GM12892 (cell line): ENCODE data around the gene OR4D10.
"Not testable (repeated sequence)": the region's sequence is repeated elsewhere in the genome, so short reads cannot be mapped to it uniquely, and the experiment has no call there.

ENCODE experiments used
- DNase-seq: peaks from one replicate; pipeline ENCODE4 v3.0.0; 2011; ENCODE audit not compliant: insufficient read length
- FAIRE-seq: peaks from 2 replicates; lab custom pipeline; 2011; peaks lifted over from hg19 to GRCh38; lab: Jason Lieb, UNC
- POLR2A ChIP-seq: IDR thresholded peaks from 2 replicates; pipeline ENCODE4 v1.6.1; 2011; ENCODE audit warnings: low read depth, low read length, control low read depth
- POLR2AphosphoS5 ChIP-seq: IDR thresholded peaks from 2 replicates; pipeline ENCODE4 v1.6.1; 2011; ENCODE audit warnings: low read depth, low read length, control low read depth
- TAF1 ChIP-seq: IDR thresholded peaks from 2 replicates; pipeline ENCODE4 v1.6.1; 2011; ENCODE audit warnings: low read depth, mild to moderate bottlenecking, control low read depth, low read length, borderline replicate concordance

Gene OR4D10

DNA sequence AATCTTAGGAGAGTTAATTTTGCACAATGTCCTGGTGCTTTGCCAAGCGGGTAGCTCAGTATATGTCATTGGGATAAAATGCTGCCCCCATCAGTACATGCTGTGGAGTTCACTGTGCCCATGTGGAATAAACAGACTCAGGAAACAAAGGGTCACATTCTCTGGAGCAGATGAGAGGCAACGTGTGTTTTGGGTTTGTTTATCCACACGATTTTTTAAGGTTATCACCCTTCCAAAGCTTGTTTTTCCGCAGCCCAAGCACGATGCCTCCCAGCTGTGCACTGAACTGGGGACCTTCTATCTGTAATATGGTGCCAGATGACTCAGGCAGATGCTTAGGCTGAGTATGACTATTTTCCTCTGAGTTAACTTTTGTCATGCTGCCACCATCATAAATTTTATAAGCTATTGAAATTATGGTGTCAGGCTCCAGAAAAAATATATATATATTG, 9.9 kb upstream of the OR4D10 start:
- DNase-seq, result no peak
- FAIRE-seq, result no peak

GRCh38 chr11:59475176-59475575, 2.1 kb downstream of the OR4D10 start:
- no peak for DNase-seq
- no peak for TF ChIP-seq POLR2A
- TF ChIP-seq TAF1, result no peak
- TF ChIP-seq POLR2AphosphoS5, result no peak
- no peak for FAIRE-seq

More for the DNA sequence above, 9.9 kb upstream of the OR4D10 start:
- TF ChIP-seq POLR2AphosphoS5, result no peak

- TF ChIP-seq POLR2A, result no peak
- no peak for TF ChIP-seq POLR2AphosphoS5
- no peak for TF ChIP-seq TAF1
- no peak for DNase-seq
- FAIRE-seq, result no peak
These were observed 6.8 kb downstream of the OR4D10 start for GRCh38 chr11:59479906-59480305.

DNA sequence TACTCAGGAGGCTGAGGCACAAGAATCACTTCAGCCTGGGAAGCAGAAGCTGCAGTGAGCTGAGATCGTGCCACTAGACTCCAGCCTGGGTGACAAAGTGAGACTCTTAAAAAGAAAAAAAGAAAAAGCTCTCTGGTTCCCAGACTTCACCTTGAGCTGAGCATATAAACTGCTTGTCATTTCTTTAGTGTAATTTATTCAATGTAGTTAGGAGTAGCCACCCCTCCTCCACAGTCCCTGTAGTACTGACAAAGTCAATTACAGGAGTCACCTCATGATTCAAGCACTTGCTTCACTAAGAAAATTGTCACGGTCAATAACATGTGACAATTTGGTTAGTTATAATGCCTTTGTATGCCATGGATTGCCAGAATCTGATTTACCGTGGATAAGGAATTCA, 7.2 kb downstream of the OR4D10 start:
- DNase-seq (no peak), FAIRE-seq (no peak)
- no peak for TF ChIP-seq POLR2A
- no peak for TF ChIP-seq POLR2AphosphoS5
- no peak for TF ChIP-seq TAF1

DNA sequence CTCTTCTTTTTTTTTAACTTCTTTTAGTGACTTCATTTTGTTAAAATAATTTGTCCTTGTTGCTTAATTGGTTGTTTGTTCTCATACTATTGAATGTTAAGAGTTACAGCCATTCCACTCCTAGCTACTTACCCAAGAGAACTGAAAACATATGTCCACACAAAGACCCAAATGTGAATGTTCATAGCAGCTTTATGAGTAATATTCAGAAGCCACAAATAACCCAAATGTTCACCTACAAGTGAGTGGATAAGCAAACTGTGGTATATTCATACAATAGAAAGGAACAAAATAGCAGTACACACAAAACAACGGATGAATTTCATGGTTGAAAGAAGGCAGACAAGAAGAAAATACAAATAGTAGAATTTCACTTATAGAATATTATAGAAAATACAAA, 28.8 kb downstream of the OR4D10 start:
- FAIRE-seq (no peak), DNase-seq (no peak)
- TF ChIP-seq TAF1 (no peak), POLR2A (no peak), POLR2AphosphoS5 (no peak)

DNA sequence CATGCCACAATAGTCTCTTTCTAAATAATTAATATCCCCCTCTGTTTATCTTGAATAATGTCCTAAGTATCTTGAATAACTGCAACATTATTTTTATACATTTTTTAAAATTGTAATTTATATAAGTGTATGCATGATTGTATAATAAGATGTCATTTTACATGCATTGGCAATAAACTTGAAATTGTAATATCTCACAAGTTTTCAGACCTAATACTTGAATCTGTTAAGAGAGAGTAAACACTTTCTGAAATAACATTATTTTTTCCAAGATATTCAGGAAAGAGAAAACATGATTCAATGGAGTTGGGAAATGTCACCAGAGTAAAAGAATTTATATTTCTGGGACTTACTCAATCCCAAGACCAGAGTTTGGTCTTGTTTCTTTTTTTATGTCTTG, 30.2 kb downstream of the OR4D10 start, which contains the start of gene OR4D11:
Gene OR4D11, plus strand, starts transcription at position 301 of the 400 bp plus-strand sequence. Its CDS starts 0 bp downstream, at position 301.
- TF ChIP-seq TAF1, result no peak
- TF ChIP-seq POLR2A, result no peak
- TF ChIP-seq POLR2AphosphoS5, result no peak
- FAIRE-seq (no peak), DNase-seq (no peak)

GRCh38 chr11:59510941-59511589, 38.0 kb downstream of the OR4D10 start, which contains the start of gene OR4D9:
TSS of gene OR4D9 (plus strand) at chr11:59511539. CDS start at chr11:59514913, 3,374 bp downstream.
- DNase-seq, result no peak
- no peak for TF ChIP-seq POLR2AphosphoS5
- TF ChIP-seq TAF1, result no peak
- FAIRE-seq, result no peak

- DNase-seq (no peak), FAIRE-seq (no peak)
- no peak for TF ChIP-seq TAF1
- no peak for TF ChIP-seq POLR2AphosphoS5
- TF ChIP-seq POLR2A, result no peak
These were observed 38.6 kb downstream of the OR4D10 start for GRCh38 chr11:59511675-59512074.

- DNase-seq, FAIRE-seq: not testable (repeated sequence)
These were observed 47.0 kb downstream of the OR4D10 start for GRCh38 chr11:59520139-59520538.

DNA sequence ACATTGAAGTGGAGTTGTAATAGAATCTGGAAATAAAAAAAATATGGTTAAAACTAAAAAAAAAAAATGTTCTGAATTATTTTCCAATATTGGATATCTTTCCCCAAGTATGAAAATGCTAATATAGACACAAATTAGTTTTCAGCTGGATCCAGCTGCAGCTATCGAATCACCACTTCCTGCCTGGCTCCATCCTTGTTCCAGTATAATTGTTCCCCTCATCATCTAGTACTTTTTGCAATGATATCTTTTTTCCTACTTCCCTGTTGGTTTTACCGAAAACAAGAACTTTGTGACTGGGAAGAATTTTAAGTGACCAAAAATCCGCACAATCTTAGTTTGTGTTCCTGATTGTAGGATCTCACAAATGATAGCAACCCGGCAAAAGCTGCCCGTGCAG, 47.6 kb downstream of the OR4D10 start:
- FAIRE-seq (no peak), DNase-seq (no peak)
- TF ChIP-seq POLR2A (no peak), TAF1 (no peak), POLR2AphosphoS5 (no peak)

GRCh38 chr11:59523541-59523940, 50.4 kb downstream of the OR4D10 start:
- TF ChIP-seq TAF1 (no peak), POLR2AphosphoS5 (no peak), POLR2A (no peak)
- no peak for DNase-seq

DNA sequence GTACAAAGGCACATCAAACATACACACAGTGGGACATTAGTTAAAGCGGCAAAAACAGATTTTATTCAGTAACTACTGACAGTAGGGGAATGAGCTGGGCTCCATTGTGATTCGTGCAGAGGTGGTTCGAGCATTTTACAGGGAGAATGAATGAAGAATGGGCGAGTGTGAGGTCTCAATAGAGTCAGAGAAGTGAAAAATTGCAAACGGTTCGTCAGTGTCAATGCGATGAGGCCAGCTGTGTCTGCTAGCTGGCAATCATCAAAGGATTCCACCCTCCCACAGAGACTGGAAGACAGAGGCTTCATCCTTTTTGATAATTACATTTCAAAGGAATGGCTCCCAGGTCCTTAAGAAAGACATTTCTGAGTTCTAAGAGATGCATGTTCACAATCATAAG, 55.6 kb downstream of the OR4D10 start:
- no peak for TF ChIP-seq POLR2AphosphoS5
- TF ChIP-seq TAF1, result no peak
- no peak for TF ChIP-seq POLR2A
- FAIRE-seq (no peak), DNase-seq (no peak)

More at GRCh38 chr11:59523541-59523940, 50.4 kb downstream of the OR4D10 start:
- FAIRE-seq, result no peak
